BJ (cell line): ENCODE results near the gene POU2F3. TPM values are rescaled to one million over a fixed set of nuclear protein-coding genes. Genes with fewer than 3 reads are reported as not detected.
"Not testable (repeated sequence)": the region's sequence is repeated elsewhere in the genome, so short reads cannot be mapped to it uniquely, and the experiment has no call there.

Source experiments
- CTCF ChIA-PET: fragments of 350-600 bp; formaldehyde crosslinking; extraction: SDS; loops from one replicate; lab custom pipeline; 2021; ENCODE audit warnings: antibody characterized with exemption, inconsistent platforms; lab: Yijun Ruan, JAX
- POLR2A ChIA-PET: fragments of 300-600 bp; sonication (Branson Sonifier 250); formaldehyde crosslinking; extraction: SDS; loops from one replicate; lab custom pipeline; 2021; ENCODE audit warnings: antibody characterized with exemption; lab: Charles Lee
- DNase-seq: peaks from one replicate; pipeline ENCODE4 v3.0.0-alpha.2; 2011; ENCODE audit warnings: low read depth
- H3K27me3 ChIP-seq: 2 replicates; pipeline ENCODE4 v1.6.0; 2011; ENCODE audit warnings: low read length; ENCODE audit not compliant: control insufficient read depth, insufficient read depth
- H3K36me3 ChIP-seq: 2 replicates; pipeline ENCODE4 v1.5.1; 2011; ENCODE audit warnings: low read length; ENCODE audit not compliant: control insufficient read depth, insufficient read depth
- H3K4me3 ChIP-seq: 2 replicates; pipeline ENCODE4 v1.5.1; 2011; ENCODE audit warnings: low read depth, mild to moderate bottlenecking, control low read depth, low read length
- polyA plus RNA-seq: library from polyadenylated mRNA; depleted of rRNA; stranded (reverse); fragments of >200 nt; gene quantifications from 2 replicates; pipeline ENCODE4 v1.2.3, GENCODE V29; 2011
- TF ChIP-seq, protein P1 (sequence below): IDR thresholded peaks from 2 replicates; pipeline ENCODE4 v1.5.1; 2011; ENCODE audit warnings: low read depth, mild to moderate bottlenecking, control low read depth, inconsistent platforms, low read length, moderate library complexity; ENCODE audit not compliant: insufficient read depth

Gene POU2F3
- polyA plus RNA-seq, 1 experiment: 0.06 TPM

DNA sequence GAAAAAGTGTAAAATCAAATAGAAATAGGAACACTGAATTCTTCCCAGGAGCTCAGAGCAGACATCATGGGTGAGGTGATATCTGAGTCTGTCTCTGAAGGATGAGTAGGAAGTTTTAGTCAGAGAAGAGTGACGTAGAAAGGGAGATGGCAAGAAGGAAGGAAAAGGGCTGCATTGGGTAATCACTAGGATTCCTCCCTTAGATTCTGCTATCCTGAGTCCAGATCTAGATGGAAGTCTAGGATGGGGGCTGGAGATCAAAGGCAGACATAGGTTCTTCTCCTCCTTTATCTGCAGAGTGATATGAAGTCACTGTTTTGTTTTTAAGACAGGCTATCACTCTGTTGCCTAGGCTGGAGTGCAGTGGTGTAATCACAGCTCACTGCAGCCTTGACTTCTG is 30.4 kb downstream of the POU2F3 start:
- TF ChIP-seq, protein P1, sequence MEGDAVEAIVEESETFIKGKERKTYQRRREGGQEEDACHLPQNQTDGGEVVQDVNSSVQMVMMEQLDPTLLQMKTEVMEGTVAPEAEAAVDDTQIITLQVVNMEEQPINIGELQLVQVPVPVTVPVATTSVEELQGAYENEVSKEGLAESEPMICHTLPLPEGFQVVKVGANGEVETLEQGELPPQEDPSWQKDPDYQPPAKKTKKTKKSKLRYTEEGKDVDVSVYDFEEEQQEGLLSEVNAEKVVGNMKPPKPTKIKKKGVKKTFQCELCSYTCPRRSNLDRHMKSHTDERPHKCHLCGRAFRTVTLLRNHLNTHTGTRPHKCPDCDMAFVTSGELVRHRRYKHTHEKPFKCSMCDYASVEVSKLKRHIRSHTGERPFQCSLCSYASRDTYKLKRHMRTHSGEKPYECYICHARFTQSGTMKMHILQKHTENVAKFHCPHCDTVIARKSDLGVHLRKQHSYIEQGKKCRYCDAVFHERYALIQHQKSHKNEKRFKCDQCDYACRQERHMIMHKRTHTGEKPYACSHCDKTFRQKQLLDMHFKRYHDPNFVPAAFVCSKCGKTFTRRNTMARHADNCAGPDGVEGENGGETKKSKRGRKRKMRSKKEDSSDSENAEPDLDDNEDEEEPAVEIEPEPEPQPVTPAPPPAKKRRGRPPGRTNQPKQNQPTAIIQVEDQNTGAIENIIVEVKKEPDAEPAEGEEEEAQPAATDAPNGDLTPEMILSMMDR: no peak
- POLR2A ChIA-PET: no interaction called here
- H3K27me3 ChIP-seq: peaks cover 8% of the 10 kb centered on the region

DNA sequence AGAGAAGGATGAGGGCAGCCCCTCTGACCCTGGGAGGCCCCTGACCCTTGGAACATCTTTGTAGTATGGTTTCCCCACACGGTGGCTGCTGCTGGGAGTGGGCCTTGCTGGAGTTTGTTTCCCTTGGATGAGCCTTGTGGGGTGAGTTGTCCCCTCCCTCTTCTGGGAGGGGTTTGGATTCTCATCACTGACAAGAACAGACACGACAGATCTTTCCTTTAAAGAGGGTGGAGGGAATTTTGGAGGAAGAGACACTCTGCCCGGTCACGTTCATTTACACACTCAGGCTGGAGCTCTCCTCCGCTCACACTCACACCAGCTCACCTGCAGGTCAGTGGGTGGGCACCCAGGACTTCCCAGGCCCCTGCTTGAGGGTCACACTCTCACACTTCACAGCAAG is 31.7 kb downstream of the POU2F3 start:
- no peak for DNase-seq
- H3K4me3 ChIP-seq: no peak overlapping the region
- ChIA-PET POLR2A (no interaction called here), CTCF (no interaction called here)
- no peaks in the 10 kb centered on the region for H3K36me3 ChIP-seq
- TF ChIP-seq, protein P1: no peak
- H3K27me3 ChIP-seq: peaks cover 2% of the 10 kb centered on the region

More for the DNA sequence above, 30.4 kb downstream of the POU2F3 start:
- no peaks in the 10 kb centered on the region for H3K36me3 ChIP-seq
- no peak for DNase-seq
- CTCF ChIA-PET: no interaction called here
- no peak overlapping the region for H3K4me3 ChIP-seq

DNA sequence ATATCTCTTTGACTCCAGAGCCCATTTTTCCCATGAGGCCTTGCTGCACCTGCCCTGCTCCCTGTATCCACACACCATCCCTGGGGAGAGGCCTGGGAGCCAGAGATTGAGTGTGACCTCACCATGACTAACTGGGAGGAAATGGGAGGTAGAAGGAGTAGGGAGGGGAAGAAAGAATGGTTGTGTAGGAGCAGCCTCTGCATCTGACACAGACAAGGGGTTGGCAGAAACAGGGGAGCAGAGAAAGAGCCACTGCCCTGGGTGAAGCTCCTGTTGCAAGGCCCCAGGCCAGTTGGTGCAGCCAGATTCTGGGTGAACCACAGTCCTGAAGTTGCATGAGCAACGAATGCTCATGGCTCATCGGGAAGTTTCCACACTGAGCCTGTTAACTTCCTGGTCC is 32.4 kb downstream of the POU2F3 start:
- POLR2A ChIA-PET: no interaction called here

DNA sequence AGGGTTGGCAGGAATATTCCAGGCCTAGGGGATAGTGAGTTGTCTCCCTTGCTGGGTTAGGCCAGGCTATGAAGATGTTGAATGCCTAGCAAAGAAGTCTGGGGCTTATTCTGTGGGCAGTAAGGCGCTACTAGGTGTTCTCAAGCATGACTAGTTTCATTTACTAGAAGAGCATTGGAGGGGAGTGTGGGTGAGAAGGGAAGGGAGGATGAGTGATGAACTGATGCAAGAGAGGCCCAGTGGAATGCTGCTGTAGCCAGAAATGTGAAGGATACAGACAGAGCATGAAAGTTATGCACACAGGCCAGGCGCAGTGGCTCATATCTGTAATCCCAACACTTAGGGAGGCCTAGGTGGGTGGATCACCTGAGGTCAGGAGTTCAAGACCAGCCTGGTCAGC is 33.5 kb downstream of the POU2F3 start:
- peaks cover 2% of the 10 kb centered on the region for H3K27me3 ChIP-seq
- ChIA-PET POLR2A (no interaction called here), CTCF (interaction anchor here (1.1 kb wide), 1 partner anchor 27 kb away, joined by 3 read pairs; no protein-coding TSS in a partner anchor)
- TF ChIP-seq, protein P1: no peak
- no peak for DNase-seq
- H3K4me3 ChIP-seq: no peak overlapping the region
- H3K36me3 ChIP-seq: no peaks in the 10 kb centered on the region

More for the DNA sequence above, 32.4 kb downstream of the POU2F3 start:
- CTCF ChIA-PET: no interaction called here
- no peak for DNase-seq
- TF ChIP-seq, protein P1: no peak
- H3K36me3 ChIP-seq: no peaks in the 10 kb centered on the region
- peaks cover under 1% of the 10 kb centered on the region for H3K27me3 ChIP-seq
- H3K4me3 ChIP-seq: no peak overlapping the region

DNA sequence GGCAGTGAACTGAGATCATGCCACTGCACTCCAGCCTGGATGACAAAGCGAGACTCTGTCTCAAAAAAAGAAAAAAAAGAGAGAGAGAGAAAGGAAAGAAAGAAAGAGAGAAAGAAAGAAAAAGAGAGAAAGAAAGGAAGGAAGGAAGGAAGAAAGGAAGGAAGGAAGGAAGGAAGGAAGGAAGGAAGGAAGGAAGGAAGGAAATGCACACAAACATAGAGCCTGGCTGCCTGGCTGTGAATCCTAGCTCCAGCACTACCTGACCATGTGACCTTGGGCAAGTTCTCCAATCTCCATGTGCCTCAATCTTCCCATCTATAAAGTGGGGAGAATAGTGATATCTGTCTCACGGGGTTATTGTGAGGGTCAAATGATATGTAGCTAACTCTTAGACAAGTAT is 34.0 kb downstream of the POU2F3 start:
- H3K27me3 ChIP-seq, DNase-seq, POLR2A ChIA-PET, H3K4me3 ChIP-seq, H3K36me3 ChIP-seq: not testable (repeated sequence)
- CTCF ChIA-PET: interaction anchor here (0.9 to 1.8 kb wide), 3 partner anchors 14 to 26 kb away, joined by 3 to 9 read pairs (median 3); no protein-coding TSS in a partner anchor

DNA sequence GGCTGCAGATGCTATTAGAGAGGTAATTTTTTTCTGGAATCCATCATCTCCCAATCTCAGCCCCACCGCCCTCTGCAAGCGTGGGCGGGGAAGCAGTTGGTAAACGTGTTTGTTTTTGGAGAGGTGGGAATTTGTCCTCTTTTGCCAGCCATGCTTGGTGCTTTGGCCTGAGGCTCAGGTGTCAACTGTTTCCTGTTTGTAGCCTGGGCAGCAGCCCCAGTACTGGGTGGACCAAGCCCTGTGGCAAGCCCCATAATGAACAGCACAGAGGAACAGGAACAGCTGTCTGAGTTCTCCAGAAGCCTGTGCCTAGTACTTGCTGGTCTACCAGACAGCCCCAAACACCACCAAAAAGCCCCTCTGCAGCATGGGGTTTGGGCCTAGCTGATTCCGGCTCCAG is 39.6 kb downstream of the POU2F3 start:
- TF ChIP-seq, protein P1: no peak
- ChIA-PET POLR2A (interaction anchor here (0.6 kb wide), 1 partner anchor 152 kb away, joined by 3 read pairs; no protein-coding TSS in a partner anchor), CTCF (no interaction called here)
- Histone ChIP-seq H3K36me3 (no peaks in the 10 kb centered on the region), H3K27me3 (peaks cover 5% of the 10 kb centered on the region), H3K4me3 (no peak overlapping the region)
- DNase-seq: no peak
